Panc1 (cell line): Measurements from ENCODE around the gene DIDO1. TPM values are rescaled to one million over a fixed set of nuclear protein-coding genes. Genes with fewer than 3 reads are reported as not detected.

ENCODE experiments used
- ATAC-seq: fragments of 200-7000 bp; cut with Tn5 transposase; 2 replicates; pipeline ENCODE4 v1.9.1; 2020; ENCODE audit warnings: mild to moderate bottlenecking, moderate library complexity
- BruUV-seq: library from RNA; stranded (reverse); fragments of 400-500 nt; replicated peaks from 2 replicates; lab custom pipeline; 2021; lab: Mats Ljungman, UMichigan
- CTCF ChIA-PET: fragments of 300-600 bp; sonication (Branson Sonifier 250); formaldehyde crosslinking; loops from one replicate; lab custom pipeline; 2022; ENCODE audit warnings: antibody characterized with exemption; lab: Charles Lee
- POLR2A ChIA-PET: fragments of 300-600 bp; sonication (Branson Sonifier 250); formaldehyde crosslinking; loops from one replicate; lab custom pipeline; 2022; ENCODE audit warnings: antibody characterized with exemption; lab: Charles Lee
- DNase-seq: peaks from one replicate; pipeline ENCODE4 v3.0.0-alpha.2; 2010; ENCODE audit warnings: low read depth, low spot score
- H3K27ac ChIP-seq: 2 replicates; pipeline ENCODE4 v1.5.1; 2011; ENCODE audit warnings: mild to moderate bottlenecking, low read length, inconsistent platforms
- H3K27me3 ChIP-seq: fragments of 200-500 bp; sonication (Bioruptor generic); 2 replicates; pipeline ENCODE4 v1.6.0; 2014; ENCODE audit warnings: low read length, inconsistent platforms; ENCODE audit not compliant: control insufficient read depth, insufficient read depth
- H3K36me3 ChIP-seq: fragments of 200-500 bp; sonication (Bioruptor generic); 2 replicates; pipeline ENCODE4 v1.5.1; 2014; ENCODE audit warnings: inconsistent platforms, mild to moderate bottlenecking, low read length, moderate library complexity; ENCODE audit not compliant: control insufficient read depth, insufficient read depth
- H3K4me1 ChIP-seq: 2 replicates; pipeline ENCODE4 v1.5.1; 2011; ENCODE audit warnings: inconsistent platforms, mild to moderate bottlenecking, low read length, moderate library complexity; ENCODE audit not compliant: control insufficient read depth, insufficient read depth
- H3K4me3 ChIP-seq, 2 experiments: 2 replicates each; pipeline ENCODE4 v1.5.1; 2011 to 2012; ENCODE audit warnings: low read depth in 2 of 2, low read length in 2 of 2, mild to moderate bottlenecking in 2 of 2, inconsistent platforms in 1 of 2, moderate library complexity in 1 of 2
- H3K9me3 ChIP-seq: fragments of 200-500 bp; sonication (Bioruptor generic); 2 replicates; pipeline ENCODE4 v1.5.1; 2014; ENCODE audit warnings: low read depth, mild to moderate bottlenecking, inconsistent platforms, low read length, moderate library complexity; ENCODE audit not compliant: control insufficient read depth, insufficient read depth
- CTCF ChIP-seq: fragments of 450-650 bp; IDR thresholded peaks from 2 replicates; pipeline ENCODE4 v1.5.1; 2017; ENCODE audit warnings: mild to moderate bottlenecking
- POLR2AphosphoS5 ChIP-seq: IDR thresholded peaks from 2 replicates; pipeline ENCODE4 v1.6.1; 2012; ENCODE audit warnings: mild to moderate bottlenecking, low read depth, low read length, moderate library complexity
- SIN3A ChIP-seq: IDR thresholded peaks from 2 replicates; pipeline ENCODE4 v1.6.1; 2012; ENCODE audit warnings: low read depth, mild to moderate bottlenecking, low read length, moderate library complexity, borderline replicate concordance; ENCODE audit not compliant: insufficient read depth
- TCF7L2 ChIP-seq: IDR thresholded peaks from 2 replicates; pipeline ENCODE4 v1.6.1; 2011; ENCODE audit warnings: mild to moderate bottlenecking, low read depth, low read length, inconsistent platforms
- in situ Hi-C: cut with HindIII; loops from 2 replicates; pipeline ENCODE4 v1.10.0; 2016; ENCODE audit warnings: low sequenced_read_pairs, low pct_unique_long_range_greater_than_20kb
- intact Hi-C: fragments of 100-400 bp; cut with micrococcal nuclease; formaldehyde crosslinking; loops from one replicate; pipeline ENCODE4 v1.10.0; 2022; ENCODE audit not compliant: unreplicated experiment
- total RNA-seq: library from RNA; stranded (reverse); gene quantifications from one replicate; pipeline ENCODE4 v1.2.1, GENCODE V29; 2021; ENCODE audit not compliant: unreplicated experiment
- TF ChIP-seq, protein P1 (sequence below), 2 experiments: IDR thresholded peaks; 2 replicates each; pipeline ENCODE4 v1.6.1; 2011 to 2012; ENCODE audit warnings: low read depth in 2 of 2, control low read depth in 1 of 2, low read length in 1 of 2, mild to moderate bottlenecking in 1 of 2, moderate library complexity in 1 of 2; ENCODE audit not compliant: insufficient read depth in 1 of 2

DIDO1 gene
- total RNA-seq, 1 experiment from 2014 or later = 57.3 TPM

DNA sequence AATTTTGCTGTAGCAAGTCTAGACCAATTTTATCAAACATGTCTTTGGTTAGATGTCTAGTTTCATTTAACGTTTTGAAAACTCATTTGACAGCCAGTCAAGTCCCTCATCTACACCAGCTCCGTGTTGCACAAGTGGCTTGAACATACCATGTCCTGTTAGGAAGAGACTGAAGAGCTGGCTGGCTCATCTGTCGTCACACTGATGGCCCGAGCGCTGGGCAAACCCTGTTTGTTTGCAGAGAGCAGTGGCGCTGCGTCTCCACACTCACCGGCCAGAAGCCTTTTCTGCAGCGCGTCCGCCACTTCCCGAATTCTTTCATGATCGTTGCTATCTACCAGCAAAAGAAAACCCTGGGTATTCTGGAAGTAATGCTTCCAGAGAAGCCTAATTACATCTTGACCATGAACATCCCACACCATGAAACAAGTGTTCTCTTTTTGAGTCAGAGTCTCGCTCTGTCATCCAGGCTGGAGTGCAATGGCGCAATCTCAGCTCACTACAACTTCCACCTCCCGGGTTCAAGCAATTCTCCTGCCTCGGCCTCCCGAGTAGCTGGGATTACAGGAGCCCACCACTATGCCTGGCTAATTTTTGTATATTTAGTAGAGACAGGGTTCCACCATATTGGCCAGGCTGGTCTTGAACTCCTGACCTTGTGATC, 54.0 kb downstream of the DIDO1 start:
- BruUV-seq = no TSS peak
- H3K9me3 ChIP-seq = no peaks in the 10 kb centered on the region
- no peak for TF ChIP-seq SIN3A
- TF ChIP-seq POLR2AphosphoS5 = no peak
- TF ChIP-seq, protein P1, sequence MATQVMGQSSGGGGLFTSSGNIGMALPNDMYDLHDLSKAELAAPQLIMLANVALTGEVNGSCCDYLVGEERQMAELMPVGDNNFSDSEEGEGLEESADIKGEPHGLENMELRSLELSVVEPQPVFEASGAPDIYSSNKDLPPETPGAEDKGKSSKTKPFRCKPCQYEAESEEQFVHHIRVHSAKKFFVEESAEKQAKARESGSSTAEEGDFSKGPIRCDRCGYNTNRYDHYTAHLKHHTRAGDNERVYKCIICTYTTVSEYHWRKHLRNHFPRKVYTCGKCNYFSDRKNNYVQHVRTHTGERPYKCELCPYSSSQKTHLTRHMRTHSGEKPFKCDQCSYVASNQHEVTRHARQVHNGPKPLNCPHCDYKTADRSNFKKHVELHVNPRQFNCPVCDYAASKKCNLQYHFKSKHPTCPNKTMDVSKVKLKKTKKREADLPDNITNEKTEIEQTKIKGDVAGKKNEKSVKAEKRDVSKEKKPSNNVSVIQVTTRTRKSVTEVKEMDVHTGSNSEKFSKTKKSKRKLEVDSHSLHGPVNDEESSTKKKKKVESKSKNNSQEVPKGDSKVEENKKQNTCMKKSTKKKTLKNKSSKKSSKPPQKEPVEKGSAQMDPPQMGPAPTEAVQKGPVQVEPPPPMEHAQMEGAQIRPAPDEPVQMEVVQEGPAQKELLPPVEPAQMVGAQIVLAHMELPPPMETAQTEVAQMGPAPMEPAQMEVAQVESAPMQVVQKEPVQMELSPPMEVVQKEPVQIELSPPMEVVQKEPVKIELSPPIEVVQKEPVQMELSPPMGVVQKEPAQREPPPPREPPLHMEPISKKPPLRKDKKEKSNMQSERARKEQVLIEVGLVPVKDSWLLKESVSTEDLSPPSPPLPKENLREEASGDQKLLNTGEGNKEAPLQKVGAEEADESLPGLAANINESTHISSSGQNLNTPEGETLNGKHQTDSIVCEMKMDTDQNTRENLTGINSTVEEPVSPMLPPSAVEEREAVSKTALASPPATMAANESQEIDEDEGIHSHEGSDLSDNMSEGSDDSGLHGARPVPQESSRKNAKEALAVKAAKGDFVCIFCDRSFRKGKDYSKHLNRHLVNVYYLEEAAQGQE (IDR thresholded peaks at IDR 0.05; ENCODE audit: insufficient read depth in 1 of 2, low read depth in 2 of 2, low read length in 1 of 2) = no peak
- TF ChIP-seq CTCF = no peak
- TF ChIP-seq TCF7L2 = no peak
- intact Hi-C loops = no loop called here
- in situ Hi-C loops = no loop called here
- ATAC-seq (no peak), DNase-seq (no peak)
- no peaks in the 10 kb centered on the region for H3K36me3 ChIP-seq
- H3K4me1 ChIP-seq = peaks cover 30% of the 10 kb centered on the region
- H3K4me3 ChIP-seq = no peak overlapping the region
- H3K27ac ChIP-seq = no peak overlapping the region
- H3K27me3 ChIP-seq = no peaks in the 10 kb centered on the region
- ChIA-PET POLR2A (no interaction called here), CTCF (no interaction called here)

DNA sequence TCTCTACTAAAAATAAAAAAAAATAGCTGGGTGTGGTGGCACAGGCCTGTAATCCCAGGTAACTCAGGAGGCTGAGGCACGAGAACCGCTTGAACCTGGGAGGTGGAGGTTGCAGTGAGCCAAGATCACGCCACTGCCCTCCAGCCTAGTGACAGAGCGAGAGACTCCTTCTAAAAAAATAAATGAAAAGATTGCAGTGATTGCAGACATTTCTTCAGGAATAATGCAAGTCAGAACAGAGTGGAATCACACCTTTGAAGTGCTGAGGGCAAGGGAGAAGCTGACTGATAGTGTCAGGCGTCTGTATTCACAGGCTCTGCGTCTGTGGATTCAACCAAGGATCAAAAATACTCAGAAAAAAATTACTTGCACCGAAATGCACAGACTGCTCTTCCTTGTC, 62.1 kb downstream of the DIDO1 start:
- intact Hi-C loops (no loop called here), in situ Hi-C loops (no loop called here)
- Histone ChIP-seq H3K4me3 (no peak overlapping the region), H3K4me1 (peaks cover 10% of the 10 kb centered on the region), H3K36me3 (no peaks in the 10 kb centered on the region), H3K9me3 (no peaks in the 10 kb centered on the region), H3K27me3 (no peaks in the 10 kb centered on the region), H3K27ac (no peak overlapping the region)
- ATAC-seq (no peak), DNase-seq (no peak)
- no TSS peak for BruUV-seq
- ChIA-PET CTCF (no interaction called here), POLR2A (no interaction called here)
- TF ChIP-seq SIN3A = no peak
- no peak for TF ChIP-seq CTCF
- TF ChIP-seq, protein P1 (IDR thresholded peaks at IDR 0.05; ENCODE audit: insufficient read depth in 1 of 2, low read depth in 2 of 2, low read length in 1 of 2) = no peak
